Stimulated activated effector memory CD8-positive, alpha-beta T cell treated with anti-CD3 and anti-CD28 coated beads, Interleukin-12 subunit alpha, Interleukin-12 subunit beta, amount 100 ng/mL, for 72 hours (primary cell): ENCODE data around the gene ST3GAL5.
A peak's percentile ranks its signal among the peaks of the same experiment; 100 is the strongest.
"Not testable (repeated sequence)": the region's sequence is repeated elsewhere in the genome, so short reads cannot be mapped to it uniquely, and the experiment has no call there.

ENCODE experiments used
- ATAC-seq: fragments of 150-1000 bp; cut with Tn5 transposase; 2 replicates; pipeline ENCODE4 v1.10.0; 2021
- DNase-seq, 2 donors: peaks; one replicate each; pipeline ENCODE4 v3.0.0; 2021 to 2022; ENCODE audit warnings: low spot score in 2 of 2
- H3K27ac Mint-ChIP-seq: one replicate; pipeline ENCODE4 v1.8.0; 2022; ENCODE audit warnings: mild to moderate bottlenecking, mixed read lengths
- H3K36me3 Mint-ChIP-seq: one replicate; pipeline ENCODE4 v1.8.0; 2022; ENCODE audit warnings: mild to moderate bottlenecking, mixed read lengths
- H3K4me1 Mint-ChIP-seq: one replicate; pipeline ENCODE4 v1.8.0; 2022; ENCODE audit warnings: mixed read lengths
- H3K4me3 Mint-ChIP-seq: one replicate; pipeline ENCODE4 v1.8.0; 2022; ENCODE audit warnings: mild to moderate bottlenecking, mixed read lengths
- H3K9me3 Mint-ChIP-seq: one replicate; pipeline ENCODE4 v1.8.0; 2022; ENCODE audit warnings: mixed read lengths

Gene ST3GAL5

GRCh38 chr2:85851253-85852151, 37.3 kb downstream of the ST3GAL5 start:
- Mint-ChIP-seq H3K27ac (peak overlapping the region; percentile 97), H3K4me1 (peaks cover 83% of the 10 kb centered on the region), H3K36me3 (peaks cover 22% of the 10 kb centered on the region), H3K4me3 (peak overlapping the region; percentile 74), H3K9me3 (peaks cover 3% of the 10 kb centered on the region)
- ATAC-seq (peak; percentile 36), DNase-seq (peak in 1 of 2 donors; percentile 63)

- peak overlapping the region; percentile 97 for H3K27ac Mint-ChIP-seq
- ATAC-seq (no peak), DNase-seq (peak in 1 of 2 donors; percentile 43)
- peak overlapping the region; percentile 74 for H3K4me3 Mint-ChIP-seq
- peaks cover 80% of the 10 kb centered on the region for H3K4me1 Mint-ChIP-seq
- peaks cover 3% of the 10 kb centered on the region for H3K9me3 Mint-ChIP-seq
- H3K36me3 Mint-ChIP-seq, result peaks cover 28% of the 10 kb centered on the region
Observed at GRCh38 chr2:85850451-85850850, 38.3 kb downstream of the ST3GAL5 start.

- peak overlapping the region; percentile 90 for H3K27ac Mint-ChIP-seq
- H3K36me3 Mint-ChIP-seq, result peaks cover 43% of the 10 kb centered on the region
- H3K4me3 Mint-ChIP-seq, result no peak overlapping the region
- peak in 1 of 2 donors; percentile 44 for DNase-seq
- ATAC-seq, result no peak
- peaks cover 48% of the 10 kb centered on the region for H3K4me1 Mint-ChIP-seq
- H3K9me3 Mint-ChIP-seq, result peaks cover 3% of the 10 kb centered on the region
Observed at GRCh38 chr2:85847051-85847588, 41.7 kb downstream of the ST3GAL5 start.

- no peak for ATAC-seq
- Mint-ChIP-seq H3K9me3 (peaks cover 3% of the 10 kb centered on the region), H3K4me3 (no peak overlapping the region), H3K27ac (peak overlapping the region; percentile 90), H3K4me1 (peaks cover 45% of the 10 kb centered on the region), H3K36me3 (peaks cover 50% of the 10 kb centered on the region)
- peak in 1 of 2 donors; percentile 15 for DNase-seq
Observed at GRCh38 chr2:85846411-85846810, 42.4 kb downstream of the ST3GAL5 start.

- Mint-ChIP-seq H3K36me3 (peaks cover 65% of the 10 kb centered on the region), H3K4me1 (peaks cover 26% of the 10 kb centered on the region), H3K27ac (no peak overlapping the region), H3K9me3 (peaks cover 3% of the 10 kb centered on the region), H3K4me3 (no peak overlapping the region)
- ATAC-seq, result no peak
- DNase-seq, result peak in 1 of 2 donors; percentile 42
Observed at GRCh38 chr2:85844486-85844885, 44.3 kb downstream of the ST3GAL5 start.

GRCh38 chr2:85843543-85843942, 45.2 kb downstream of the ST3GAL5 start:
- Mint-ChIP-seq H3K9me3 (peaks cover 3% of the 10 kb centered on the region), H3K27ac (no peak overlapping the region), H3K4me3 (no peak overlapping the region), H3K36me3 (peaks cover 72% of the 10 kb centered on the region), H3K4me1 (peaks cover 23% of the 10 kb centered on the region)
- DNase-seq, result peak in 1 of 2 donors; percentile 50
- ATAC-seq, result no peak

GRCh38 chr2:85840091-85840490, 48.7 kb downstream of the ST3GAL5 start:
- ATAC-seq (peak; percentile 99), DNase-seq (peak in 1 of 2 donors; percentile 48)
- peaks cover 5% of the 10 kb centered on the region for H3K4me1 Mint-ChIP-seq
- no peak overlapping the region for H3K27ac Mint-ChIP-seq
- peaks cover 57% of the 10 kb centered on the region for H3K36me3 Mint-ChIP-seq
- H3K9me3 Mint-ChIP-seq, result peaks cover 6% of the 10 kb centered on the region
- H3K4me3 Mint-ChIP-seq, result no peak overlapping the region

GRCh38 chr2:85839461-85839860, 49.3 kb downstream of the ST3GAL5 start:
- ATAC-seq (no peak), DNase-seq (peak in 1 of 2 donors; percentile 44)
- H3K27ac Mint-ChIP-seq, result no peak overlapping the region
- H3K4me1 Mint-ChIP-seq, result peaks cover 8% of the 10 kb centered on the region
- H3K4me3 Mint-ChIP-seq, result no peak overlapping the region
- peaks cover 51% of the 10 kb centered on the region for H3K36me3 Mint-ChIP-seq
- H3K9me3 Mint-ChIP-seq, result peaks cover 6% of the 10 kb centered on the region

GRCh38 chr2:85838641-85839040, 50.1 kb downstream of the ST3GAL5 start:
- ATAC-seq, result no peak
- peak in 1 of 2 donors; percentile 33 for DNase-seq
- Mint-ChIP-seq H3K27ac (peak overlapping the region; percentile 24), H3K9me3 (peaks cover 6% of the 10 kb centered on the region), H3K4me3 (no peak overlapping the region), H3K4me1 (peaks cover 14% of the 10 kb centered on the region), H3K36me3 (peaks cover 47% of the 10 kb centered on the region)

GRCh38 chr2:85838181-85838580, 50.6 kb downstream of the ST3GAL5 start:
- Mint-ChIP-seq H3K4me3 (no peak overlapping the region), H3K4me1 (peaks cover 14% of the 10 kb centered on the region), H3K27ac (peak overlapping the region; percentile 24), H3K36me3 (peaks cover 43% of the 10 kb centered on the region), H3K9me3 (peaks cover 3% of the 10 kb centered on the region)
- ATAC-seq (no peak), DNase-seq (peak in 1 of 2 donors; percentile 45)

- Mint-ChIP-seq H3K4me3 (no peak overlapping the region), H3K36me3 (peaks cover 7% of the 10 kb centered on the region), H3K27ac (no peak overlapping the region), H3K4me1 (peaks cover 32% of the 10 kb centered on the region), H3K9me3 (peaks cover 3% of the 10 kb centered on the region)
- DNase-seq (no peak), ATAC-seq (no peak)
Observed at GRCh38 chr2:85834466-85834865, 54.3 kb downstream of the ST3GAL5 start.

- H3K27ac Mint-ChIP-seq, result no peak overlapping the region
- ATAC-seq (peak; percentile 84), DNase-seq (no peak)
- no peak overlapping the region for H3K4me3 Mint-ChIP-seq
- H3K4me1 Mint-ChIP-seq, result peaks cover 49% of the 10 kb centered on the region
- peaks cover 3% of the 10 kb centered on the region for H3K9me3 Mint-ChIP-seq
- H3K36me3 Mint-ChIP-seq, result no peaks in the 10 kb centered on the region
Observed at GRCh38 chr2:85831735-85832134, 57.1 kb downstream of the ST3GAL5 start.

GRCh38 chr2:85830645-85831044, 58.1 kb downstream of the ST3GAL5 start:
- DNase-seq (peak in 1 of 2 donors; percentile 46), ATAC-seq (peak; percentile 65)
- H3K4me1 Mint-ChIP-seq, result peaks cover 50% of the 10 kb centered on the region

GRCh38 chr2:85829394-85829793, 59.4 kb downstream of the ST3GAL5 start:
- not testable (repeated sequence) for H3K36me3 Mint-ChIP-seq, DNase-seq, ATAC-seq, H3K9me3 Mint-ChIP-seq, H3K4me3 Mint-ChIP-seq, H3K27ac Mint-ChIP-seq
- H3K4me1 Mint-ChIP-seq, result peaks cover 46% of the 10 kb centered on the region

More at GRCh38 chr2:85830645-85831044, 58.1 kb downstream of the ST3GAL5 start:
- H3K36me3 Mint-ChIP-seq, result no peaks in the 10 kb centered on the region
- H3K27ac Mint-ChIP-seq, result no peak overlapping the region
- peaks cover 3% of the 10 kb centered on the region for H3K9me3 Mint-ChIP-seq
- no peak overlapping the region for H3K4me3 Mint-ChIP-seq

GRCh38 chr2:85828725-85829124, 60.1 kb downstream of the ST3GAL5 start:
- Mint-ChIP-seq H3K9me3 (no peaks in the 10 kb centered on the region), H3K4me3 (no peak overlapping the region), H3K36me3 (no peaks in the 10 kb centered on the region), H3K27ac (no peak overlapping the region), H3K4me1 (peaks cover 41% of the 10 kb centered on the region)
- no peak for DNase-seq
- ATAC-seq, result no peak
